GM18873 (cell line): Measurements from ENCODE around the gene TFPI.
"Not testable (repeated sequence)": the region's sequence is repeated elsewhere in the genome, so short reads cannot be mapped to it uniquely, and the experiment has no call there.

Source experiments
- ATAC-seq: cut with Tn5 transposase; IDR thresholded peaks from one replicate; pipeline ENCODE4 v1.9.1; 2021; ENCODE audit warnings: mild to moderate bottlenecking, moderate library complexity, moderate number of reproducible peaks; ENCODE audit not compliant: unreplicated experiment, low FRiP score

The TFPI gene

DNA sequence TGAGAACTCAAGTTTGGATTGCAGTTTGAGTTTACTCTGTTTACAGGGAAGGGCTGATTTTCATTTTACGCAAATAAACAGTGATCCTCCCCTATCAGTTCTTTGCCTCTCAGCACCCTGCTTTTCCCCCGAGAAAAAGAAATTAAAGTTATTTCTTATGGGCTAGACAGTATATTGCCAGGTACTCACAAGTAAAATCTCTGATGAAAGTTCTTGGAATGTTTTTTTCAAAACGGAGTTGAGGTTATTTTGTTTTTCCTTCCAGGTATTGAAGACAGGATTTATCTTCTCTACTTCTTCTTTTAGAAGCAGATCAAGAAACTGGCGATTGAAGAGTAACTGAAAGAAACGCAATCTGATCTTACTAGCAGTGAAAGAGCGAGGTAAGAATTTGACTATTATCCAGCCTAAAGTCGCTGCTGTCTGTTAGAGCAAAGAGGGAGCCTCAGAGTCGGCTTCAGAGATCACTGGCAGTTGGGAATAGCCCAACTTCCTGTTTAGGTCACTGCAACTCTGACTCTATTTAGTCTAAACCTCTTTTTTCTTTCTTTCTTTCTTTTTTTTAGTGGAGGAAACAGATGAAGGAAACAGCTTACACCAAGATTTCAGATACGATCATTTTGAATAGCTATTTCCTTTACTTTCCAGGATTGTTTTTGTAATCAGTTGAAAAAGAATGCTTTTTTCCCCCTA lies at the start of gene TFPI:
TFPI (minus strand) TSS at position 425 of the 693 bp plus-strand sequence. CDS start 50,667 bp downstream, outside the sequence.
- no peak for ATAC-seq

DNA sequence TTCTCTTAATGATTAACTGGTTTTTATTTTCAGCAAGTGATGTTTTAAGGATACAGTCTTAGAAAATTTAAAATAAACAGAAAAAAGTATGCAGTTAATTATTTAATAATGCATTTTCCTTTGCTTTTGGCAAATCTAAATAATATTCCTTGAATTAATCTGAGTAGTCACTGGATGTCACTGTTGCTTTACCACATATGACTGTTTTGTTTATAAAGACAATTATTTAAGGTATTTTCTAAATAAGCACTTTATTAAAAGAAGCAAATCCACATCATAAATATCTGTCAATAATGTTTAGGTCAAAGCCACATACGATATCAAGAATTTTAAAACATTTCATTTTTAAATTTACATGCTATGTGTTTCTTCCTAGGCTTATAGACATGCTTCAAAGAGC lies 40.6 kb upstream of the TFPI start:
- ATAC-seq, result no peak

DNA sequence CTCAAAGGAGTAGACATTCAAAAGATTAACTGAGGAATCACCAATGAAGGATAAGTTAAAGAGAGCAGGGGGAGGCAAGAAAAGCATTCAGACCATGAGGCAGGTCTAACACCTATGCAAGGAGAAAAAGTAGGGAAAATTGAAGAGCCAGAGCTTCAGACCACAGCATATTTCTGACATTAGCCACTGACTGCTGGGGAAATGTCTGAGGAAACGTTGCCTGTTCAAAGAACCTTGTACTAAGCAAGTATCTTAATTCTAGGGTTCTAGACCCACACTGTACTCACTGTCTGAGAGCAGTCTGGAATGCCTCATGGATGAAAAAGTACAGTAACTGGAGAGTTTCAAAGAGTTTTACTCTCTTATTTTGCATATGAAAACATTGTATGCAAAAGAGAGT lies 39.5 kb upstream of the TFPI start:
- no peak for ATAC-seq

DNA sequence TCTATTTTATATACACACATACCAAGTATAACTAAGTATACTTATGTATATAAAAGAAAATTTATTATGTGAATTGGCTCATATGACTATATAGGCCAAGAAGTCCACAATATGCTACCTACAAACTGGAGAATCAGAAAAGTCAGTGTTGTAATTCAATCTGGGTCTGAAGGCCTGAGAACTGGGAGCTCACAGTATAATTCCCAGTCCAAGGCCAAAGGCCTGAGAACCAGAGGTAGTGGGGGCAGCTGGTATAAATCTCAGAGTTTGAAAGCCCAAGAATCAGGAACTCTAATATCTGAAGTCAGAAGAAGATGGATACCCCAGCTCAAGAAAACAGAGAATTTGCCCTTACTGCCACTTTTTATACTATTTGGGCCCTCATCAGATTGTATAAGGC lies 38.9 kb upstream of the TFPI start:
- ATAC-seq, result no peak

DNA sequence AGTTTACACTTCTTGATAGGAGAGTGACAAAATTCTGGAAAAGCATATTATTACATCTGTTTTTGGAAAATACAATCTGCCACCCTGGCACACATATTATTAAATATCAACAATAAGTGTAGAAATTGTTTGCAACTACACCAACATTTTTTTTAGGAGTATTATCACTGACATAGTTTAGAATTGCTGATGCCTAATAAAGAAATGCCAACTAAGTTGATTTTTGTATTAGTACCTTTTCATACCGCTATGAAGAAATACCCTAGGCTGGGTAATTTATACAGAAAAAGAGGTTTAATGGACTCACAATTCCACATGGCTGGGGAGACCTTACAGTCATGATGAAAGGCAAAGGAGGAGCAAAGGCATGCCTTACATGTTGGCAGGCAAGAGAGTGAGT lies 35.9 kb upstream of the TFPI start:
- no peak for ATAC-seq

DNA sequence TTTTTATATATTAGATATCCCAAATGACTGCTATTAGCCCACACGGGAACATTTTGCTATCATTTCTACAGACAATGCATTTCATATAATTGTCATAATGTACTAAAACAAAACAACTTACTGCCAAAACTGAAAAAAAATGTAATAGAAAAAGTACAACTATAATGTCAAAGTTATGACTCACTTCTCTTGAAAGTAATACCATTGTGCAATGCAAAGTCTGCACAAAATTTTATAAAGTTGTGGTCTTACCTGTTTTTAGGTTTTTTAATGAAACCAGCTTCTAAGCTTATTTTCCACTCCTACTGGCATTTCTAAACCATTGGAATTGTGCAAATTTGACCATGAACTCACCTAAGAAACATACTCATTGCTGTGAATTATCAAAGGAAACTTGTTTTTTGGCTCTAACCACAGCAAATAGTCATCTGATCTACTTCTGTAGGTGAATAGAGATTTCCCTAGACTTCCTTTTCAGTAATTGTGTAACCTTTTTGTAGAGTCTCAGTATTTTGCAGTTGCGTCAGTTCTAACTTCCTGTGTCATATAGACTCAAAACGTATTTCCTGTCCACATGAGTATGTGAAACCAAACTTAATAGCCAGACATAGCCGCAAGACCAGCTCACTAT lies 31.9 kb upstream of the TFPI start:
- no peak for ATAC-seq

DNA sequence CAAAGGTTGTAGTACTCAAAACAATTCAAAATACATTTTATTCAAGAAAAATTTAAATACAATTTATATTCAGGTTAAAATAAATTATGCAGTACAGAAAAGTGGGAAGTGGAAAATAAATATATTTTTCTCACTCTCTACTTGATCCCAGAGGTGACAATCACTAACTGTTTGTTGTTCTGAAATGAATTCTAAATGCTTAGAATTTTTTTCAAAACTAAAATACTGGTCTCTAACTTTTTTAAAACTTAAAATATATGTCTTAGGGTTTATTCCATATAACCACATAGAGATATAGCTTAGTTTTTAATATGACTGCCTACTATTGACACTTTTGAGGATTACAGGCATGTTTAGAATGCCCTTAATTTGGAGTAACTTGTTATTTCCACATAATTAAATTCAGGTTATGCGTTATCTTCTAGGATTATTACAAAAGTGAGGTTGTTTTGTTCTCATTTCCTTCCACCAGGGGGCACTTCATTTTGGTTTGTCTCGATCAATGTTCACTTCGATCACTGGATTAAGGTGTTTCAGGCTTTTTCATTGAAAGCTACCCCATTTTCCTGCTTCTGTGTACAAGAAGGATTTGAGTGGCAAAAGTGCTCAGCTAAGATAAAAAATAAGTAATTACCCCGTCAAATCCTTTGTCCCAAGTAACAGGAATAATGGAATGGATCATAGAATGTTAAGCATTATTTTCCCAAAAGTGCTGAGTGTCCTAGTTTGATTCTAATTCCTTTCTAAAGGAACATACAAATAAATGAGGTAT lies 27.1 kb upstream of the TFPI start:
- no peak for ATAC-seq

DNA sequence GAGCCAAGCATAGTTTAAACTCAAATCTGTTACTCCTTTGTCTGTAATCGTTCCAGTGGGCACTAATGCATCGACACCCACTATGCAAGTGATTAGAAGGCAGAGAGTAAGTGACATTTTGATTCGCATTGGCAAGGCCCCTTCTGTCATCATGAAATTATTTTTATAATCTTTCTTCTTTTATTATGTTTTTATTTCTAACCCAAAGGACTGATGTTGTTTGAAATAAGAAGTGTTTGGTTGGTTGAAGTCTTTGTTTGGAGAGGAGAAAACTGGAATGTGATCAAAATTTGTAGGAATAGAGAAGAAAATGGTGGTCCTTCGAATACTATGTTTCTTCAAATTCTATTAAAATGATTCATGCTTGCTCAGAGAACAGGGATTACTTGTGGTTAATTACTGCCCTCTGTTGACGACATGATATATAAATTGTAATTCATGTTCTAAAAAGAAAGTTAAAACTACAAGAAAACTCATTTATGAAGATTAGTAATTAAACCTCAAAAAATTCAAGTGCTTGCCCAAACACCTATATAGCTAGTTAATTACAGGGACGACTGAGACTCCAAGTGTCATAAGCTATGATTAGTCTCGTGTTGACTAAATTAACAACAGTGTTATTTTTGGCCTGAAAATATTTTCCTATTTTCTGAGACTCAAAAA lies 26.4 kb upstream of the TFPI start:
- no peak for ATAC-seq

DNA sequence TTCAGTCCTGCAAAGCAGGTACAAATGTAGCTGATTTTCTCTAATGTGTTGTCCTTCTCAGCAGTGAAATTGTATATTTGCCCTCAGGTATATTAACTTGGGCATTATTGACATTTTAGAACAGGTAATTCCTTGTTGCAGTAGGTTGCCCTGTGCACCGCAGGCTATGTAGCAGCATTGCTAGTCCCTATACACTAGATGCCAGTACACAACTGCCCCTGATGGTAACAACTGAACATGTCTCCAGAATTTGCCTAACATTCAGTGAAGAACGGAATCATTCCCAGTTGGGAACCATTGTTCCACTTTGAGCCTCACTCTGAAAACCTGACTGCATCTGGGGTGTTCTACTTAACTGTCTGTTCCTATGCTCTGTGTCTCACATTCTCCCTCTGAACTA lies 23.1 kb upstream of the TFPI start:
- ATAC-seq, result no peak

DNA sequence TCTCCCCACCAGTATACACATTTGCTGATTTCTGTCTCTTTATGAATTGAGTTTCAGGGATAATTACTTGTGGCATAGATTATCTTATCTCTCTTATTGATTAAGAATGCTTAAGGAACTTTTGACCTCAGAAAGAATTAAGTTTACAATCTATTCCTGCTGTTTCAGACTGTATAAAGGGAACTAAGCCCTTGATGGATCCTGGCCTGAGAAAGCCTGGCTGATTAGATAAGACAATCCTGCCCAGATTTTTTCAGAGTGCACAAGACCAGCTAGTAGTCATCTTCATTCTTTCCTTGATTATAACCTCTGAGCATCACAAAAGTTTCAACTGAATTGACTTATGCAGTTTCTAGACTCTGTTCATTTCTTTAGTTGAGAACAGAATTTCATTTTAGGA lies 22.7 kb upstream of the TFPI start:
- no peak for ATAC-seq

DNA sequence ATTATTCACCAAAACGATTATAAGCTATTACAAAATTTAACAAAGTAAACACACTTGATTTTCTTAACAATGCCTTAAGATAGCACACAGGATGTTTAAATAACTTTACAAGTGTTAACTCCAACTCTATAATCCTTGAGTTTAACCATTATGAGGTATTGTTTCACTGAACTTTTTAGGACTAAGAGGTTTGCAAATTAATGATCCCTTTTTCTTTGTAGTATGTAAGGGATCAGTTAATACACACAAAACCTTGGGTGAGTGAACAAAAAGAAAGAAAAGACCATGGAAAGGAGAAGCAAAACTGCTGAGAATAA lies 21.5 kb upstream of the TFPI start:
- no peak for ATAC-seq

DNA sequence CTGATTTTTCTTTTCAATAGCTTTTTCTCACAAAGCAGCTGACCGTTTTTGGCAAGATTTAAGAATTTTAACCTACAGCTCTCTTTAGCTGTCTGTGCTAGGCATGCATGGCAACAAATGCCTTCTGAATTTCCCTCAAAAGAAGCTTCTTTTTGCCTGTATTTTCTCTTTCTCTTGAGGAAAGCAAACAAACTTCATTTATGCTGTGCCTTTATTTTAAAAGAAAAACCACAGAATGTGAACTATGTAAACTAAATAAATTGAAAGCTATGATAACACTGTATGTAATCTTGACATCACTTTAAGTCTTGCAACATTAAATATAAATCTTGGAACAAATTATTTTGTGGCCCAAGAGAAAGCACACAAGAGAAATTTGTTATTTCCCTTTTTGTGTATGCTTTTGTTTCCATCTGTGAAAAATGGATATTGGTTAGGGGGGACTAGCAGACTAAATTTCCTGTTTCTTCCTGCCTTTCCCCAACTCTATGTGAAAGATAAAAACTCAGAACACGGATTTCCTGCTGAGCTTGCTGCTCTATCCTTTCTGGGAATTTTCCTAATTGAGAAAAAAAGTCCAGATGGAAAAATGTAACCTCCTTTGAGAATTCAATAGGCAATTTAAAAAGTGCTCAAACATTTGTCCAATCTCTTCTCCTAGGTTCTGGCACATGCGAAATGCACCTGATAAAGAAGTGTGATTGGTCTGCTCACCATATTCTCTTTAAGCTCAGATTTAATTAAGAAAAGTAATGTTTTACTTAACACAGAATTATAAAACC lies 20.9 kb upstream of the TFPI start:
- ATAC-seq, result no peak

DNA sequence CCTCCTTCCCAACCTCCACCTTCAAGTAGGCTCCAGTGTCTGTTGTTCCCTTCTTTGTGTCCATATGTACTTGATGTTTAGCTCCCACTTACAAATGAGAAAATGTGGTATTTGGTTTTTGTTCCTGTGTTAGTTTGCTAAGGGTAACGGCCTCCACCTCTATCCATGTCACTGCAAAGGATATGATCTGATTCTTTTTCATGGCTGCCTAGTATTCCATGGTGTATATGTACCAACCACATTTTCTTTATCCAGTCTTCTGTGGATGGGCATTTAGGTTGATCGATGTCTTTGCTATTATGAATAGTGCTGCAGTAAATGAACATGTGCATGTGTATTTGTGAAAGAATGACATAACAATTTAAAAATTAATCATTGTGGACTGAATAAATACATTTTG lies 19.5 kb upstream of the TFPI start:
- ATAC-seq, result no peak

DNA sequence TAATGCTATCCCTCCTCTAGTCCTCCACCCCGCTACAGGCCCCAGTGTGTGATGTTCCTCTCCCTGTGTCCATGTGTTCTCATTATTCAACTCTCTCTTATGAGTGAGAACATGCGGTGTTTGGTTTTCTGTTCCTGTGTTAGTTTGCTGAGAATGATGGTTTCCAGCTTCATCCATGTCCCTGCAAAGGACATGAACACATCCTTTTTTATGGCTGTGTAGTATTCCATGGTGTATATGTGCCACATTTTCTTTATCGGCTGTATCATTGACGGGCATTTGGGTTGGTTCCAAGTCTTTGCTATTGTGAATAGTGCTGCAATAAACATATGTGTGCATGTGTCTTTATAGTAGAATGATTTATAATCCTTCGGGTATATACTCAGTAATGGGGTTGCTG lies 17.8 kb upstream of the TFPI start:
- ATAC-seq, result not testable (repeated sequence)

DNA sequence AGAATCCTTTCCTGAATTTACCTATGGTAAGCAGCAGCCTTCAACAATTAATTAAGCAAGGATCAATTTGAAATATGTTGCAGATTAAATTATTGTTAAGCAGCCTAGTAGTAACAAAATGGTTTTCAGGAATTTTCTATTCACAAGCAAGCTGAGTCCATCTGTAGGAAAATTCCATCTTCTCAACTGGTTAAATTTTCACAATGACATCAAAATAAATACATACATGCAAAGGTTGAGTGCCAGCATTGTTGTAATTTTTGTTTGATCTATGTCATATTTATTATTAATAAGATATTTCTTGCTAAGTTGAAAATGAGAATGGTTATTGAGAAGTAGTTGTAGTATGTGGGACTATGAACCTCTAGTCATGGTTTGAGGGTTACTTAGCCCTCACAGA lies 15.3 kb upstream of the TFPI start:
- no peak for ATAC-seq

DNA sequence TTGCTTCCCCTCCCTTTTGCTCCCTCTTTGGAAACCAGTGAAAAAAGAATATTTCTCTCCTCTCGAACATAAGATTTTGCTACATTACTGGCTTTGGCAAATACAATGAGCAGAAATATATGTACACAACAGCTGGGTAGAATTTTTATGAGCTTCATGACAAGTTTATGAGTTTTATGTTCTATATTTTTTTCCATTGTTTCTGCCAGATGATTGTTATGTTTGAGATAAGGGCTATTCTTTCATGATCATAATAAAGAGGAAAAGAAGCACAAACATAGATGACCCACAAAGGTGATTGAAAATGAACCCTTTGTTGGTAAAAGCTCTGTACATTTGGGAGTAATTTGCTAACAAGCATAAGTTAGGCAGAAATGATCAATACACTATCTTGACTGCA lies 14.8 kb upstream of the TFPI start:
- ATAC-seq, result no peak

DNA sequence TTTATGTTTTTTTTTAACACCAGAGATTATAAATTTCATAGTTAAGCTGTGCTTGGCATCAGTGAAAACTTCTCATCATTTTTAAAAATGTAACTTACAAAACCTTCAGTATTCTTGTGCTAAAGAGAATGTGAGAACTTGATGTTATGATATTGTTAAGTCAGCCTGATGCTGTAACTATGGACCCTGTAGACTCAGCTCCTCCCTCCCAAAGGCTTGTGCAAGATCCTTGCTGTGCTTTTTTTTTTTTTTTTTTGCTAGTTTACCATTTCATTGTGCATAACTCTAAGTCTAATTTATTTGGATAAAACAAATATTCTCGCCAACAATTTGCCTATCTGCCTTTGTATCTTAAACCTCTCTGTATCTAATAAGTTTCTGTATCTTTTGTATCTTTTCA lies 12.9 kb upstream of the TFPI start:
- no peak for ATAC-seq

DNA sequence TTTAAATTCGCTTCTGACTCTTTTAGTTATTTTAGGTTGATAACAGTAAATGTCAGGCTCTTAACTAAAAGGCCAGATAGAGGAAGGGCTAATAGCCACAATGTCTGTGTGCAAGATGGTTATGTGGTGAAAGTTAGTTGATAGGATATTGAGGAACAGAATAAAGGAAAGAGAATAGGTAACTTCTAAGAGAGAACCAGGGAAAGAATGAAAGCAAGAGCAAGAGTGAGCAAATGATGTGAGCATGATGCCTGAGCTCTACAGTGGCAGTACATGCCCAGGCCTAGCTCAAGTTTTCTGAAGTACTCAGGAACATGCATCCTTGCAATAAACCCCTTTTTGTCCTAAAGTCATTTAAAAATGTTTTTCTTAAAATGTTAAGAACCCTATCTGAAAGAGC lies 12.5 kb upstream of the TFPI start:
- ATAC-seq, result no peak

DNA sequence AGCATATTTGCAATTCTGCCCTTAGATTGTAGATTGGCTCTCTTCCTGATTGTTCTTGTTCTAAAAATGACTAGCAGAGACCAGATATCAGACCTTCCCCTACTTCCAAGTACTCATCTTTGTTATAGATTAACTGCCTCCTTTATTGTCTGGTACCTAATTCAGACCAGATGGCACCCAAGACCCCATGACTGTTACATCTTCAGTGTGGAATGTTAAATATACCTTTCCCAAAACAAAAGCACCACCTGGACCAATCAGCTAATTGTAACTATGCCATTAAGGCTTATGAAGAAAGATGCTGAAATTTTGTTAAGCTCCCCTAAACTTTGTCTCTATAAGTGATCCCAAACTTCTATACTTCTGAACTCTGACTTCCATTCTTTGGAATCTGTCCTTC lies 12.0 kb upstream of the TFPI start:
- ATAC-seq, result no peak

DNA sequence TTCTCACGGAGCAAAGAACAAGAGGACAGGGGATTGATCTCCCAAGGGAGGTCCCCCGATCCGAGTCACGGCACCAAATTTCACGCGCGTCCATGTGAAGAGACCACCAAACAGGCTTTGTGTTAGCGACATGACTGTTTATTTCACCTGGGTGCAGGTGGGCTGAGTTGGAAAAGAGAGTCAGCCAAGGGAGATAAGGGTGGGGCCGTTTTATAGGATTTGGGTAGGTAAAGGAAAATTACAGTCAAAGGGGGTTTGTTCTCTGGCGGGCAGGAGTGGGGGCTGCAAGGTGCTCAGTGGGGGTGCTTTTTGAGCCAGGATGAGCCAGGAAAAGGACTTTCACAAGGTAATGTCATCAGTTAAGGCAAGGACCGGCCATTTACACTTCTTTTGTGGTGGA lies 11.4 kb upstream of the TFPI start:
- not testable (repeated sequence) for ATAC-seq

DNA sequence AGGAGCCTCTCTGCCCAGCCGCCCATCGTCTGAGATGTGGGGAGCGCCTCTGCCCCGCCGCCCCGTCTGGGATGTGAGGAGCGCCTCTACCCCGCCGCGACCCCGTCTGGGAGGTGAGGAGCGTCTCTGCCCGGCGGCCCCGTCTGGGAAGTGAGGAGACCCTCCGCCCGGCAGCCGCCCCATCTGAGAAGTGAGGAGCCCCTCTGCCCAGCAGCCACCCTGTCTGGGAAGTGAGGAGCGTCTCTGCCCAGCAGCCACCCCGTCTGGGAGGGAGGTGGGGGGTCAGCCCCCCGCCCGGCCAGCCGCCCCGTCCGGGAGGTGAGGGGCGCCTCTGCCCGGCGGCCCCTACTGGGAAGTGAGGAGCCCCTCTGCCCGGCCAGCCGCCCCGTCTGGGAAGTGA lies 2.3 kb upstream of the TFPI start:
- ATAC-seq, result not testable (repeated sequence)
